Right ventricle myocardium inferior (tissue), 1 donor: ENCODE results near the gene NAV3. TPM values are rescaled to one million over a fixed set of nuclear protein-coding genes. Genes with fewer than 3 reads are reported as not detected.
A peak's percentile ranks its signal among the peaks of the same experiment; 100 is the strongest.

ENCODE experiments used
- ATAC-seq: fragments of 200-7000 bp; cut with Tn5 transposase; one replicate; pipeline ENCODE4 v1.9.1; 2020; ENCODE audit warnings: mild to moderate bottlenecking, moderate library complexity
- DNase-seq: peaks from one replicate; pipeline ENCODE4 v3.0.0; 2021; ENCODE audit errors: missing footprints
- intact Hi-C: fragments of 100-400 bp; cut with DNase I; formaldehyde crosslinking; loops from one replicate; pipeline ENCODE4 v1.11.0; 2022
- total RNA-seq: library from RNA; stranded (reverse); fragmentation: NEBNext Ultra II Directional; extraction: Animal tissue kit (Norgen Biotek cat#: 25700); gene quantifications from one replicate; pipeline ENCODE4 v1.2.1, GENCODE V29; 2021
- donor health status: DM: no; HTN: yes; CAD: no; lungs with severe emphysema.

The NAV3 gene
- total RNA-seq, 1 donor from 2014 or later = 2.6 TPM

DNA sequence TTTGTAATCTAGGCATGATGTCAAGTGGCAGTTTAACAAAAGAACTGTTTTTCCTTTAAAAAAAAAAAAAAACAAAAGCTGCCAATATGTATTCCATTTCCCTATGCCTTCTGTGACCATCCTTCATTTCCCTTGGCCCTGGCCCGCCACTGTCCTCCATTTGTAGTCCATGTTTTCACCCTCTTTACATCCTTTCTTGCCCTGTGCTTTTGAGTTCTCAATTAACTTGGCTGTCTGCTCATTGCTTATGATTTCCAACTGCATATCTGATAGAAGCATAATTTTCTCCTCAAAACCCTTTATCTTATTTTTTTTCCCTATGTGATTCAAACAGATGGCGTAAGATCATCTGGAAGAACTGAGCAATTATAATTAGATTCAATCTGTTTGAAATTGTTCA is 297.5 kb downstream of the NAV3 start:
- intact Hi-C loops = loop anchor here (10.0 kb wide), 1 partner anchor 133 kb away; no protein-coding TSS in a partner anchor
- no peak for DNase-seq
- no peak for ATAC-seq

DNA sequence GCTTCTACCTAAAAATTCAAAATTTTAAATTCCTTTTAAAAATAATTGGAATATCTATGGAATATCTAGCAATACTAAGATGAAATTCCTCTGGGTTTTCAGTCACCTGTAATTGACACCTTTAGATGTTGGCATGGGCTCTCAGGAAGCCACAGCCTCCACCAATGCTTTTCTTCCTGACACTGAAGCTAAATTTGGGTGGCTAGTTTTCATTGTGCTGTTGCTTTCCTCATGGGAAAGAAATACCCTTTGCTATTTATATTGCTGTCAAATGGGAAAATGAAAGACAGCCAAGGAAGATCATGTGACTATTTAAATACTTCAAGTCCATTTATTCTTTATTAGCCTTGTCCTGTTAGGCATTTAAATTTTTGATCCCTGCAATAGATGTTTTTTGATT is 313.0 kb downstream of the NAV3 start:
- intact Hi-C loops = no loop called here
- ATAC-seq = no peak
- DNase-seq = no peak

DNA sequence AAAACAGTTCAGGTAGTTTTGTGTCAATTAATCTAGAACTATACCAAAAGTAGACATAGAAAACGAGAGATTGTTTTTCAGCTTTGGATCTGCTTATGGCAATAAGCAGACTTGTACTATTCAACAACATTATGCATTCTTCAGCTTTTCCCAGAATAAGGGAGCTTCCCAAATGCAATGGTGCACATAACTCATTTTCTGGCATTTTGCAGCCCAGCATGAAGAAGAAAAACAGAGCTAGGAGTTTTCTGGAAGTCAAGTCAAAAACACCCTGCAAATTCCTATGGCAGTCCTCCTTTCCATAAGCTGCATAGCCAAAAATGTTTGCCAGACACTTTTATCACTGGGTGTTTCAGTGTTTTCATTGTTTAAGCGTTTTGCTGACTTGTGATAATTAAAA is 314.7 kb downstream of the NAV3 start:
- no peak for DNase-seq
- intact Hi-C loops = no loop called here
- ATAC-seq = no peak

DNA sequence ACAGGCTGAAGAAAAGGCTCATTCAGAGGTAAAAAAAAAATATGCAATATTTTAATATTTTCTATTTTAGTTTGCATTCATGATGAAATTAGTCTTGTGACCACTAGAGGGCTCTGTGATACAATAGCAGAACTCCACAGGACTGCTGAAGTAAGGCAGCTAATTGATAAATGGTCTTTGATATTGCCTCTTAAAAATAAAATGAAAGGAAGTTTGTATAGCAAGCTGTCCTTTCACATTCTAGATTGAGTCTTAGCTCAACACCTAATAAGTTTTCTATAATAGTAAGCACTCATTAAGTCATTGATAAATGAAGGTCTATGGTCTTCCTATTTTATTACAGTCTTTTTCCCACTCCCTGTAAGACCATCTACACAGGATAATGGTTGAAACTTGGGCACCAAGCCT is 315.7 kb downstream of the NAV3 start:
- DNase-seq = no peak
- intact Hi-C loops = no loop called here
- ATAC-seq = no peak

DNA sequence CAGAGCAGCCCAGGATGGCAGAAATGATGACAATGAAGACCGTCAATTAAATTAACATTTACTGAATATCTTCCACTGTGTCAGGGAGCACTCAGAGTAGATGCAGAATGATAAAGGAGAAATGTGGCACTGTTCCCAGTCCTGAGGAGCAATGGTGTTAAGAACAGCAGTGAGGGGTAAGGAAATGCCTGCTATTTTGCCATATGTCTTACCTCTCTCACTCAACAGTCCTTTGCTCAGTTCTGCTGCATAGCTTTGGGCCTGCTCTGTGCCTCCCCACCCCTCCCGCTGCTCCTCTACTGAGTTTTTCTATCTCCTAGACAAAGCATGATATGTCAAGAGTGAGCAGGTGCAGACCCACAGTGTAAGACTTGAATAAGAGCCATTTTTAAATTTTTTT is 318.8 kb downstream of the NAV3 start:
- DNase-seq (no peak), ATAC-seq (no peak)
- intact Hi-C loops = no loop called here

DNA sequence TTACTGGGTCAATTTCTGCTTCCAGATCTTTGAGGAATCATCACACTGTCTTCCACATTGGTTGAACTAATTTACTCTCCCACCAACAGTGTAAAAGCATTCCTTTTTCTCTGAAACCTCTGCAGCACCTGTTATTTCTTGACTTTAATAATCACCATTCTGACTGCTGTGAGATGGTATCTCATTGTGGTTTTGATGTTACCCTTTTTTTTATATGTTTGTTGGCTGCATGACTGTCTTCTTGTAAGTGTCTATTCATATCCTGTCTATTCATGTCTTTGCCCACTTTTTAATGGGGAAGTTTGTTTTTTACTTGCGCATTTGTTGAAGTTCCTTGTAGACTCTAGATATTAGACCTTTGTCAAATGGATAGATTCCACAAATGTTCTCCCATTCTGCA is 324.9 kb downstream of the NAV3 start:
- ATAC-seq = no peak
- intact Hi-C loops = no loop called here
- no peak for DNase-seq

DNA sequence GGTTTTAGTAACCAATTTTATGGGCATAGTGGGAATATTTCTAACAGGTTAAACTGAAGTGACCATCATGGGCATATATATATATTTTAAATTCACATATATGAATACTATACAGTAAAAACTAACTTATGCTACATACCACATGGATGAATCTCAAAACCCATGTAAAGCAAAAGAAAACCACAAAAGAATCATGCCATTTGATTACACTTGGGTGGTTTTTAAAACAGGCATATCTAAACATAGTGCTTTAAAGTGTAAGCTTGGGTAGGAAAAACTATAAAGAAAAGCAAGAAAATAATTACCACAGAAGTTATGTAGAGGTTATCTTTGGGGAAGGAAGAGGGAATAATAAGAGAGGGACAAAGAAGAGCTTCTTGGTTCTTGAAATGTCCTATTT is 326.1 kb downstream of the NAV3 start:
- DNase-seq = no peak
- ATAC-seq = no peak
- intact Hi-C loops = no loop called here

DNA sequence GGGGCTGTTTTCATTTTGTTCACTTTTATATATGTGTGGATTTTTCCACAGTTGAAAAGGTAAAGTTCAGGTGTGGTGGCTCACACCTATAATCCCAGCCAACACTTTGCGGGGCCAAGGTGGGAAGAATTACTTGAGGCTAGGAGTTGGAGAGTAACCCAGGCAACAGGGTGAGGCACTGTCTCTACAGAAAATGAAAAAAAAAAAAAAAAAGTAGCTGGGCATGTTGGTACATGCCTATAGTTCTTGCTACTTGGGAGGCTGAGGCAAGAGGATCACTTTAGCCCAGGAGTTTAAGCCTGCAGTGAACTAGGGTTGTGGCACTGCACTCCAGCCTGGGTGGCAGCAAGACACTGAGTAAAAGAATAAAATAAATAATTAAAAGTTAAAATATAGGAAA is 326.5 kb downstream of the NAV3 start:
- DNase-seq (no peak), ATAC-seq (no peak)
- intact Hi-C loops = no loop called here

DNA sequence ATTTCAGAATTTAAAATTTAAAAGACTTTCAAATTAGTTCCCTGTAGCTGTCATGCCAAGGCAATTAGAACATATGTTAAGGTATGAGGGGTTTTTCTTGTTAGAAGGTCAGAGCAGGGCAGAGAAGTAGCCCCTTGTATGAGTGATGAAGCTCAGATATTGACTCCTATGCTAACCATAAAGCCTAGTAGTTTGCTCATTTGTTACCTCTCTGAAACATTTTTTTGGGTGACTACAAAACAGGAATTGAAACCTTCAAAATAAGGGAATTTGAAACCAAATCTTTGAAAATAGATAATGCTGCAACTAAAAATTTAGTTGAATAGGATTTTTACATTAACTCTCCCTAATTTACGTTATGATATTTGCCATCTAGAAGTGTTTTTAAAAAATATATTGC is 333.5 kb downstream of the NAV3 start:
- ATAC-seq = no peak

DNA sequence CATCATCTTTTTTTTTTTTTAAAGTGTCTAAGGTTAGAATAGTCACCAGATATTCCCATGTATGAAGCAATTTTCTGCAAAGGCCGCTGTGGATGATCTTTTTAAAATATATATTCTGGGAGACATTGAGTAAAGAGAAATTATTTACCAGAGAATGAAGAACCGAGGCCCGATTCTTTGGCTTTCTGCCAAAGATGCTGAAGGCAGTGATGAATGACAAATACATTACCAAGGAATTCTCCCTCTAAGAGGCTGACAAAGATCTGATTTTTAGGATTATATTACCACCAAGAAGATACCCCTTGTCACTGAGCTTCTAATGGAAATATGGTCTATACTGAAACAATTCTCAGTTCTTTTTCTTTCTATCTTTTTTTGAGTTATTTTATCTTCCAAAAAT is 336.8 kb downstream of the NAV3 start:
- intact Hi-C loops = no loop called here
- DNase-seq (no peak), ATAC-seq (no peak)

More for the DNA sequence above, 333.5 kb downstream of the NAV3 start:
- intact Hi-C loops = no loop called here
- DNase-seq = no peak

DNA sequence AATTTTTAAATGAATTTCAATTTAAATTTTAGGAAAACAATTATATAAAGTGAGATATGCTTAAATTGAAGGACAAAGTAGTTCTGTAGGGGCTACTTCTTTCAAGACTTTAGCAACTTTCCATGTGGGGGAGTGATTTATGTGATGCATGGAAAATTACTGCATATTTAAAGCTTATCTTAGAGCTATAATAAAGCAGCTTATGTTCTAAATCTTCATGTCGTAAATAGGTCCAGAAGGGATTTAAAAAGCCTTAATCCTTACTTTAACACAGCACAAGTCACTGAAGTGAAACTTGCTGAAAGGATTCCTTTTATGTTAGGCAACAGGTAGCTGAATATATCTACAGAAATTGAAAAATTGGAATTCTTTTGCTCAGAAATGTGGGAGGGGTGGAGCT is 340.4 kb downstream of the NAV3 start:
- intact Hi-C loops = no loop called here
- no peak for DNase-seq
- no peak for ATAC-seq

DNA sequence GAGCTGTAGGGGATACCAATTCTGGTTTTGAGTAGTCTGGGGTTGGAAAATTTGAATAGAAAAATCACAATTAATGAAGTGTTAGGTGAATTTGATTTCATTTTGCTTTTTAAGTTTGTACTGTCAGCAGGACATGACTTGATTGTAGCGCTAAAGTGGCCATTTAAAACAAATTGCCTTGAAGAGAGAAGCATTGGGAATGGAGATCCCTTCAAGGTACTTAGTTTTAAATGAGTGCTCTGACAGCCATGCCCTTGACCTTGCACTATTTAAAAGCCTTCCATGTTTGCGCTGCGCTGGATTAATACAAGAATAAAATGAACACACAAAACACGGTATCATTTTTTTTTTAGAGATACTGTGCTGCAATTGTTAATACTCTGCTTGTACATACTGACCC is 345.9 kb downstream of the NAV3 start:
- no peak for ATAC-seq

DNA sequence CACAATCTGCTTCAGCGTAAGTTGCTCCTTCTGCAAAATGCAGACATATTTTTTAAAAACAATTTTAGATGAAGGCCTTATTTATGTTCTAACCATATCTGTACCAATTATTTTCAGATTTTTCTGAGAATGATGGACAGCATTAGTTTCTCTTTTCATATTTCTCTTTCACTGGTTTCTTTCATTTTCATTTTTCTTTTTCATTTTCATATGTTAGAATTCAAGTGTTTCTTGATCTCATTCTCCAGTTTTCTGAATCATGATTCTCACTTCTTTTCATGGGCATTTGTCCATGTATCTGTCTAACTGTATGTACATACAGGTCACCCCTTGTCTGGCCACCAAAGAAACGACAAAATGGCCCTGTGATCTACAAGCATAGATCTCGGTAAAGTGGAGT is 346.6 kb downstream of the NAV3 start:
- ATAC-seq (no peak), DNase-seq (no peak)
- intact Hi-C loops = no loop called here

More for the DNA sequence above, 345.9 kb downstream of the NAV3 start:
- no peak for DNase-seq
- intact Hi-C loops = no loop called here

DNA sequence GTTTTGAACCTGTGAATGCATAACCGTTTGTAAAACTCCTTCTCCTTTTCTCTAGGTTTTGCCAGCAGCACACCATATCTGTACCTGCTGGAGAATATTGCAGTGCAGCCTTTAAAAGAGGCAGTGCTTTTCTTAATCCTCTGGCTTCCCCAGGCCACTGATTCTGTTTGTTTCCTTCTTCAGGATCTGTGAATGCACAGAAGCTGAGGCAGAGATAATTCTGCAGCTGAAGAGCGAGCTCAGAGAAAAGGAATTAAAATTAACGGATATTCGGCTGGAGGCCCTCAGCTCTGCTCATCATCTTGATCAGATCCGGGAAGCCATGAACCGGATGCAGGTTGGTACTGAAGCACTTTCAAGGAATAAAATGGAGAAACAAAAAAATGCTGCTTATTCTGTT is 348.7 kb downstream of the NAV3 start:
- intact Hi-C loops = no loop called here
- DNase-seq = no peak
- ATAC-seq = no peak

DNA sequence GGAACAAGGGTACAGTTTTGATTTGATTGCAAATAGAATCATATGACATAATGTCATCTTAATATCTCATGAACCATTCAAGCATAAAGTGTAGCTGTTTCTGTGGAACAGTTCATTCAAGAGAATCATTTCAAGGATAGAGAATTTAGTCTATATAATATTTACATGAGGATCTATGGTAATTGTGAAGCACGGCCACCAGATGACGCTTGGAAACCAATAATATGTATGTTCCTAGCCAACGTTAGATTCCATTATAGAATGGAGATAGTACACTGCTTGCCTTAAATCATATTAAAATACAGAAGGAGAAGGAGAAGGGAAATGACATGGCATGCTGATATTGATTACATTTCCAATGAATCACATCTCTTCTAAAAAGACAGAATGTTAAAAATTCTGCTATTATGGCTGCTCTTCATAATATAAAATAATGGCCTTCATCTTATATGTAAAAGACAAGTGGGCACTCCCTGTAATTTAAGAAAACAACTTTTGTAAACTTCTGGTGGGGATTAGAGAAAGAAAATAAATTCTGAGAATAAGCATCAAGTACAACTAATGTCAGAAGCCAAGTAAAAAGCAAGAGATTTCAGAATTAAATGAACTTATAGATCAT is 351.0 kb downstream of the NAV3 start:
- intact Hi-C loops = no loop called here
- DNase-seq = peak; percentile 15
- no peak for ATAC-seq

DNA sequence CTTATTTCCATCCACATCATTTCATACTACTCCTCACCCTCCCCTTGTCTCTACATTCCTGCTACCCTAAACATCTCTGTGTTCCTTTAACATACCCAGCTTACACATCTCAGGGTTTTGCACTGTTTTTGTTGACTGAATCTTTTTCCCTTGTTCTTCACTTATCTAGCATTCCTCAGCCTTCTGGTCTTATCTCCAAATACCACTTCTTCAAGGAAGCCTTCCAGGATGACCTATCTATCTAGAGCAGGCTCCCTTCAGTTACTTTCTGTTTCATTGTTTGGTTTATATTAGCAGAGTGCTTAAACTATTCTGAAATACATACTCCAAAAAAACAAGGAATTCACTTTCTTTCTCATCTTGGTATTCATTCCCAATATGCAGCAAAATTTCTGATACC is 353.1 kb downstream of the NAV3 start:
- intact Hi-C loops = no loop called here
- ATAC-seq (no peak), DNase-seq (no peak)

DNA sequence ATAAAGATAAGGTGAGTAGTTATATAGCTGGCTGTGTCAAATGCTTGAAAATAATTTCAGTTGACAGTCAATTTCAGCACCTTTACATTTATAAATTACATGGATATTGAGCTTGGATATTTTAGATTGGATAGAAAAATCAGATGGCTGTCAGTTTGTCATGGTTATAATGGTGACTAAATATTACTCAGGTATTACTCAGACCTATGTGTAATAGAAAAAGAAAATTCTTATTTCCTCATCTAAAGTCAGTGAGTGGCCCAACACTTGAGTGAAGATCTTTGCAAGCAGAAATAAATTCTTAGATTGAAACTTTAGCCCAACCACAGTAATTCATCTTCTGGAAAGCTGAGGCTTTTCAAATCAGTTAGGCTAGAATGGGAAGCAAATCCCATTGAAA is 354.4 kb downstream of the NAV3 start:
- DNase-seq = no peak
- intact Hi-C loops = no loop called here
- ATAC-seq = no peak

DNA sequence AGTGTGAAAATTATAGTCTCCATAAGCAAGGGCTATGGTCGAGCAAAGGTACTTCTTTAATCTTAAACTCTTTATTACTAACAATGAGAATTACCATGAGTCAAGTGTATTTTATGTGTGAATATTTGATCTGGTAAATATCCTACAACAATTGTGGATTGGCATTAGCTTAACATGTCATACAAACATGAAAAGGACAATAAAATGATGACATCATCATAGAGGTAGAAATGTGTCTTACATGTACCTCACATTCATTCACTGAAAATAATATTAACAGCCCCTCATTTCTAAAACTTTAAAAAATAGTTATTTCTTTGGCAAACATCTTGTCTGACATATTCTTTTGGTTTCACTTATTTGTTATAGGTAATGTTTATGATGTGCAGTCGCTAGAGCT is 355.0 kb downstream of the NAV3 start:
- no peak for ATAC-seq
- intact Hi-C loops = no loop called here
- DNase-seq = no peak

DNA sequence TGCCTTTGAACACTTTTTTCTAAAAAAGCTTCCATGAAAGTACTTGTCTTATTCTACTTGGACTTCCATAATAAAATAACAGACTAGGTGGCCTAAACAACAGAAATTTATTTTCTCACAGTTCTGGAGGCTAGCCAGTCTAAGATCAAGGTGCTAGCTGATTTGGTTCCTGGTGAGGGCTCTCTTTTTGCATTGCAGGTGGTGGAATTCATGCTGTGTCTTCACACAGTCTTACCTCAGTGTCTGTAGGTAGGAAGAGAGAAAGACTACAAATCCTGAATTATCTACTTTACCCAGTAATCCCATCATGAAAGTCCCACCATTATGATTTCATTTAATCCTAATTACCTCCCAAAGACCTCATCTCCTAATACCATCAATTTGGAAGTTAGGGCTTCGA is 356.0 kb downstream of the NAV3 start:
- ATAC-seq = no peak
- intact Hi-C loops = no loop called here
- no peak for DNase-seq

DNA sequence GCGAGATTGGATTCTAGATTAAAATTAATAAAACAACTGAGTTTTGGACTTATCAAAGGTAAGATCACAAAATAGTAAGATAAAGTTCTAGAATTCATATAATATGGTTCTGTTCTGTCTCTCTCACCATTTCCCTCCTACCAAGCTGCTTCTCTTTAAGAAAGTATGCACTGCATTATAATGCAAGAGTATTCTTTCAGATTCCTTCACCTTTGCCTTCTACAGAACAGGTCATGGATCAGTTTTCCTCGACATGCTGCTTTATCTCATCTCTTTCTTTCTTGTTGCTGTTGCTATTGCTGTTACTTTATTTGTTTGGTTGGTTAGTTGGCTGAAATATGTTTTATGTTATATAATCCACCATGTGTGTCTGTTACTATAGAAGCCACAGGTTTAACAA is 357.0 kb downstream of the NAV3 start:
- no peak for ATAC-seq
- DNase-seq = no peak
- intact Hi-C loops = no loop called here

DNA sequence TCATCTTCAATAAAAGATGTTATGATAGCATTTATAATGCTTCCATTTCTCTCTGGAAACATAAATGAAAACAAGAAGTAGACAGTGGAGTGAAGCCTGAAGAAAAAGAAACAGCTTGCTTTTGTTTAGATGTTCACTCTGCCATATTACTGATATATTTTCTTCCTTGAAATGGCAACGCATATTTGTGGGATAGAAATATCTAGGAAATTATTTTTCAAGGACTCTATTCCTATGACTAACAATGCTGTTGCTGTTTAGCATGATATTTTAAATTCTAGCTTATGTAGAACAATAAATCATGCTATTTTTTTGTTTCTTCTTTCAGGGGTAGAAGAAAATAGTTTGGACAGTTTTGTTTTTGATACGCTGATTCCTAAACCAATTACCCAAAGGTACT is 359.0 kb downstream of the NAV3 start:
- intact Hi-C loops = no loop called here
- no peak for ATAC-seq

DNA sequence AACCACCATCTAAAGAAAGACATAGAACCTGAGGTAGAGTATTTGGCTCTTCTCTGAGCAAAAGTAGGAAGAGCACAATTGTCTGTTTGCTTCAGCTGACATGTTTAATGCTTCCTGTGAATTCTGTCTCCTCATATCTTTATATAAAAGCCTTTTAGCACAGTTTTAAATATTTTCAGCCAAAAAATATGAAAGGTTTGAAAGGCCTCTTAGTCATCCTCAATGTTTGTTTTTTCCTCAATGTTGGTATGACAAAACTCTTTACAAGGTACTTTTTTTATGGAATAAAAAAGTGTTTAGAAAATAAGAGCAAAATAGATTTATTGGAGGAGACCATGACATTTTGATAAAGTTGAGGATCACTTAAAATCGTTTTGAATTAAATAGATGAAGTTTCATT is 360.9 kb downstream of the NAV3 start:
- no peak for DNase-seq
- intact Hi-C loops = no loop called here

More for the DNA sequence above, 359.0 kb downstream of the NAV3 start:
- no peak for DNase-seq

More for the DNA sequence above, 360.9 kb downstream of the NAV3 start:
- ATAC-seq = no peak
